H1 (cell line): ENCODE measurements around the gene GPR139. TPM values are rescaled to one million over a fixed set of nuclear protein-coding genes. Genes with fewer than 3 reads are reported as not detected.

Experiments used
- BACH1 ChIP-seq: IDR thresholded peaks from 2 replicates; pipeline ENCODE4 v1.6.1; 2012; ENCODE audit warnings: low read length, improper control_type of control experiment
- NANOG ChIP-seq: IDR thresholded peaks from 2 replicates; pipeline ENCODE4 v1.6.1; 2011; ENCODE audit warnings: low read length, low read depth, mild to moderate bottlenecking, inconsistent platforms; ENCODE audit not compliant: insufficient read depth, poor library complexity, severe bottlenecking
- SIX5 ChIP-seq: IDR thresholded peaks from 2 replicates; pipeline ENCODE4 v1.6.1; 2011; ENCODE audit warnings: mild to moderate bottlenecking, low read depth, low read length
- ZNF274 ChIP-seq: IDR thresholded peaks from 2 replicates; pipeline ENCODE4 v1.7.0; 2012; ENCODE audit warnings: low read length, borderline replicate concordance; ENCODE audit errors: extremely low read depth
- polyA plus RNA-seq, 7 experiments: library from polyadenylated mRNA; depleted of rRNA in 3 of 7; stranded (reverse) in 5 of 7; unstranded in 2 of 7; fragments of >200 nt in 5 of 7; fragments of 200-250 nt in 2 of 7; gene quantifications; 1 replicate in 5 of 7; 2 replicates in 1 of 7; 4 replicates in 1 of 7; pipeline versions ENCODE4 v1.2.1 to v1.2.3, GENCODE V29; 2011 to 2013; ENCODE audit warnings: missing spikeins in 2 of 7, mixed read lengths in 2 of 7
- total RNA-seq: library from RNA; stranded (reverse); fragmentation: NEBNext Ultra II Directional; extraction: Animal tissue kit (Norgen Biotek cat#: 25700); gene quantifications from 2 replicates; pipeline ENCODE4 v1.2.1, GENCODE V29; 2021

The GPR139 gene
- total and polyA plus RNA-seq, 2 of the 8 experiments (the other 6 are each of a cell fraction or from before 2014, with no cell fraction given): 0.84 to 2.2 TPM

- TF ChIP-seq ZNF274 (no peak), SIX5 (no peak), BACH1 (no peak), NANOG (no peak)
Observed at GRCh38 chr16:20089246-20089965, 15.7 kb upstream of the GPR139 start (continued).
